HG03521 (cell line): ENCODE results near the gene EIF4E2.
A peak's percentile ranks its signal among the peaks of the same experiment; 100 is the strongest.

Source experiments
- ATAC-seq: cut with Tn5 transposase; IDR thresholded peaks from one replicate; pipeline ENCODE4 v1.9.1; 2021; ENCODE audit warnings: mild to moderate bottlenecking, moderate library complexity; ENCODE audit not compliant: unreplicated experiment

The EIF4E2 gene, protein sequence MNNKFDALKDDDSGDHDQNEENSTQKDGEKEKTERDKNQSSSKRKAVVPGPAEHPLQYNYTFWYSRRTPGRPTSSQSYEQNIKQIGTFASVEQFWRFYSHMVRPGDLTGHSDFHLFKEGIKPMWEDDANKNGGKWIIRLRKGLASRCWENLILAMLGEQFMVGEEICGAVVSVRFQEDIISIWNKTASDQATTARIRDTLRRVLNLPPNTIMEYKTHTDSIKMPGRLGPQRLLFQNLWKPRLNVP

DNA sequence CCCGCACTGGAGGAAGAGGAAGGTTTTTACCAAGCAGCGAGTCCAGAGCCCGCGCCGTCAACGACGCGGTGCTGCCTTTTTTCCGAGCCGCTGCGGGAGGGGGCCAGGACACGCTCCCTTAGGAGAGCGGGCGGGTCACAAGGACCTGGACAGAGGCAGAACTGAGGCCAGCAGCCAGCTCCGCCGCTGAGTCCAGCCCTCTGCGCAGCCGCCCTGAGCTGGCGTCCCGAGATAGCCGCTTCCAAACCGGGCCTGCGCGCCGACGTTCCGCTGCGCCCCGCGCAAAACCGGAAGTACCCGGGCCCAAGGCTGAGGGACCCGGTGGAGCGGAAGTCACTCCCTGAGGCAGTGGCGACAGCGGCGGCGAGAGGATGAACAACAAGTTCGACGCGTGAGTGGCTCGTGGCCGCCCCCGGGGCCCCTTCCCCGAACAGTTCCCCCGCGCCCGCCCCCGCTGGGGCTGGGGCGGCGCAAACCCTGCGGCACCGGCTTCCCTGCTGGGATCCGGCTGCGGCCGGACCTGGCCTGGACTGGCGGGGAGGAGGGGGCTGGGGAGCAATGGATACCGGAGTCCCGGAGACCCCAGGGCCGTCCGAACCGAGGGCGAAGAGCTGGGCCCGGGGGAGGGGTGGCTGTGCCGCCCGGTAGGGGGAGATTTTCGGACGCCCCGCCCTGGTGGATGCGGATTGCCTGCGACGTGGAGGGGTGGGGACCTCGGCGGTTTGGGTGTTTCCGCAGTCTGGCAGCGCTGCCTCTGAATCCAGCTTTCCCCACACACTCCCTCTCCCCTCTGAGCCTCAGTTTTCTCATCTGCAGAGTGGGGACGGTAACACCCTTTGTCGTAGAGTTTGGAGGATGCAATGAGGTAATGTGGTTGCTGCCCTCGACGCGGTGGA, at the start of gene EIF4E2, which contains the start of gene TIGD1:
Gene EIF4E2, plus strand, starts transcription at position 336 of the 896 bp plus-strand sequence. Its CDS starts 36 bp downstream, at position 372.
Gene TIGD1, minus strand, starts transcription at position 204 of the 896 bp plus-strand sequence. CDS start 675 bp downstream, outside the sequence.
- ATAC-seq: peak; percentile 93

DNA sequence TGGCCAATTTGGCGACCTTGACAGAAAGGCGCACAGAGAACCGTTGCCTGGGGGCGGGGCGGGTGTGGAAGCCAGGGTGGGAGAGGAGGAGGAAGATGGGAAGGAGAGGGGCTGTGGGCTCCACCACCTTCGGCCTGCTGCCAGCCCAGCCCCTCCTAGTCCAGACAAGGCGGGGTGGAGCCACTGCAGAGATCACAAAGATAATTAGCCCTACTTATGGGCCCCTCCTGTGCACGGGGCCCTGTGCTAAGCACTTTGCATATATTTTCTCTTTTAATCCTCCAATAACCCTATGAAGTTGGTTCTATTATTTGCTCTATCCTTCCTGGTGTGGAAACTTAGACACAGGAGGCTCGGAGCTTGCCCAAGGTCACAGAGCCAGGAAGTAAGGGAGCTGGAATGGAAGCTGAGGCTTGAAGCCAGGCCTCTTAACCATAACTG, 49.1 kb upstream of the EIF4E2 start:
- ATAC-seq: no peak

DNA sequence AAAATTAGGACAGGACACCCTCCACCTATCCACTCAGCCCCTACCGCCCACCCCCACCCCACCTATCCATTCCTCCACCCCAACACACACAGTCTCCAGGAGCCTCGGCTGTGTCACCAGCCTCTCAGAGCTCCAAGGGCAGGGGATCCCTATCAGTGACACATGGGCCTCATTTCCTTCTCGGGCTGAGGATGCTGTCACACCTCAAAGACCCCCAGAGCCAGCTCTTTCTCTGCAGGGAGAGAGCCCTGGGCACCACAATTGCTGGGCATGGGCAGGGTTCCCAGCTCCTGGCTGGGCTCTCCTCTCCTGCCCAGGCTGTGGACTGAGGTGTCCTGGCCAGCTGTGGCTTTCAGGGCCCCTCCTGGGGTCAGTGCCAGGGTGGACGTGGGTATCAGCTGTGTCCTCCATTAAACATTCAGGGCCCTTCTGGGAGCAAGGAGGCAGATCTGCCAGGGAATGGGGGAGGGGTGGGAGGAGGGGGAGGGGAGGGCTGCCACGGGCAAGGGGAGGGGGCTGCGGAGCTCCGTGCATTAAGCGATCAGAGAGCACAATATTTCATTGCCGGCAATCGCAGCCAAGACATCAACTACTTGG, 48.6 kb upstream of the EIF4E2 start:
- no peak for ATAC-seq

DNA sequence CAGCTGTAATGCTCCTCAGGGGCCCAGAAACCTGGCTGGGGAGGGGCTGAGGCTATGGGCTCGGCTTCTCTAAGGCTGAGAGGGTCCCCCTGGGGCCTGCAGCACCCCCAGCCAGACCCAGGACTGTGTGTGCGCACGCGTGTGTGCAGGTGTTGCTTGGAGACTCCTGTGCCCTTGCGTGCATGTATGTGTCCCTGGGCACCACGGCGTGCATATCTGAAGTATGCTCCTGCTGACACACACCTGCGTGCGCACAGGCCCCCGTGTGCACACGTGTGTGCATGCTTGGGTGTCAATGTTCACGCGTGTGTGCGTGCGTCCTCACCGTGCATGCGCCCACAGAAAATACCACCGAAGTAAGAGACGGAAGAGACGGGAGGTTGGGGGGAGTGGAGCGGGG, 48.0 kb upstream of the EIF4E2 start:
- no peak for ATAC-seq

DNA sequence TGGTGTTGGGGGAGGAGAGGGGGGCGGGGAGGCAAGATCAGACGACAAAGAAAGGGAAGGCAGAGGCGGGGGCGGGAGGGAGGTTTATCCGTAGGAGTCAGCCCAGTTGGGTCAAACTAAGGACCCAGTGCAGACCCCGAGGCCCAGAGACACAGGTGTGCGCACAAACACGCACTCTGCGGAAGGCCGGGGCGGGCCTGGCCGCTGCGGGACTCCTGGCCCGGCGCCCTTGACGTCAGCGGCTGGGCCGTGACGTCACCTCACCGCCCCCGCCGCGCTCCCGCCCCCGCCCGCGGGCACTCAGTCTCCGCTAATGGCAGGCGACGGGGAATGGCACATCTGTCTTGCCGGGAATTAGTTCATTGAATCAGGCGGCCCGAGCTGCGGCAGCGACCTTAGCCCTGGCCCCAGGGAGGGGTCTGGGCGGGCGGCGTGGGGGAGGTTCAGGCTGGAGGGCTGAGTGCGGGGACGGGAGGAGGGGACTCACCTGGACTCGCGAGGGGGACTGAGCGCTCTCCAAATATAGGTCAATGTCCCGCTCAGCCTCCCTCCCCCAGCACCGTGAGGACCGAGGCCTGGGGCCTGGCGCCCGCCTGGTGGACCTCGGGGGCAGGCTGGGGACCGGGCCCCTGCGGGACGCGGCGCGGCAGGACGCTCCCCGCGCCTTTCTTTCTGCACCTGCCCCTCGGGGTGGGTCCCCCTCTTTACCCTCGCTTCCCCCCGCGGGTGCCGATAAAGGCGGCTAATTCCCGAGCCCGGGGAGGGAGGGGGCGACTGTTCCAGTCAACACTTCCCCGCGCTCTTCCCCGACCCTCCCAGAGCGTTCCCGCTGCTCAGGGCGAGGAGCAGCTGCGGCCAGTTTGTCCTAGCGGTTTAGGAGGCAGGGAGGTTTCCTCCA, 47.3 kb upstream of the EIF4E2 start:
- ATAC-seq: no peak

DNA sequence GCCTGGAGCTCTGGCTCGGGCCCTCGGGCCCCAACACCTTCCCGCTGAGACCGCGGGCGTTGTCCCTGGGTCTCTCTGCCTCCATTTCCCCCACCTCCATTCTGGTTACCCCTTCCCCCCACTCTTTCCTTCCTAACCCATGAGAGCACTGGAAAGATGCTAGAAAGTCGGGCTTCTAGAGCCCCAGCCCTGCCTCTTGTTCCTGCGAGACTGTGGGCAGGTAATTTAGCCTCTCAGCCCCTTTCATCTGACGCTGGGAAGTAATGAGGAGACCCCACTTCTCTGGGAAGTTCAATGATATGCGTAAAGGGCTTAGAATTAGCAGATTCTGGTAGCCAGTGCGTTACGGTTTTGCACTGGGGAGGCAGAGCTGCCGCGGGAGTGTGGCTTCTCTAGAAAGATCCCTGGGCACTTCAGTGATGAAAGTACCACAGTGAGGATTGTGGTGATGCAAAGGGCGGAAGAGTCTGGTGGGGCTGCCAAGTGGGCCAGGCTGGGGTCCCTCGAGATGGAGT, 46.6 kb upstream of the EIF4E2 start:
- ATAC-seq: no peak

DNA sequence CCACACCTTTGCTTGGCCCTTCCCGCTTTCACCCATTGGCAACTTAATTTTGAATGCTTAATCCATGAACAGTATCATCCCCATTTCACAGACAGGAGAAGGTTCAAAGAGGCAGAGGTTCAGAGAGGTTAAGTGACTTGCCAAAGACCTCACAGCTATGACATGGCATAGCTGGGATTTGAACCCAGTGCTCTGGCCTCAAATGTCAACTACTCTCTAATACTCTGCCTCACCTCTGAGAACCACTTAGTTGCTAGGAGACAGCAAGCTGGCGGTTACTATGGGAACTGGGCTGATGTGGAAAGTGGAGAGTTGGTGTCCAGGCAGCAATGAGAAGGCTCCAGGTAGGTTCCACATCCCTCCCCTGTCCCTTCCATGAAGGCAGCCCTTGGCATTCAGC, 46.1 kb upstream of the EIF4E2 start:
- ATAC-seq: no peak

DNA sequence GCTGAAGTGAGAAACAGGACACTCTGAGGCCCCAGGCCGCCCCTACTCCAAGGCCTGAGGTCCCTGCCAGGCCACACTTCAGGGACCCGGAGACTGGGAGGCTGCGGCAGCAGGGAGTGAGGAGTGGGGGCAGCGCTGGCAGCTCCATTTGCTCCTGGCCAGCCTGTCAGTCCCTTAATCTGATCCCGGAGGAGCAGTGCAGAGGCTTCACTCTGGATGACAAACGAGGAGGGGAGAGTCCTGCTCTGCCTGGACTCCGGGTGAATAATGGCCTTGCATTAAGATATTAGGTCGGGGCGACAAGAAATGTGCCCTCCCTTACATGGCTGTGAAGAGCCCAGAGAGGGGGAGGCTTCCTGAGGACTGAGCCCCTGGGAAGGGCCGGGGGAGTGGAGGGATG, 44.6 kb upstream of the EIF4E2 start:
- no peak for ATAC-seq

DNA sequence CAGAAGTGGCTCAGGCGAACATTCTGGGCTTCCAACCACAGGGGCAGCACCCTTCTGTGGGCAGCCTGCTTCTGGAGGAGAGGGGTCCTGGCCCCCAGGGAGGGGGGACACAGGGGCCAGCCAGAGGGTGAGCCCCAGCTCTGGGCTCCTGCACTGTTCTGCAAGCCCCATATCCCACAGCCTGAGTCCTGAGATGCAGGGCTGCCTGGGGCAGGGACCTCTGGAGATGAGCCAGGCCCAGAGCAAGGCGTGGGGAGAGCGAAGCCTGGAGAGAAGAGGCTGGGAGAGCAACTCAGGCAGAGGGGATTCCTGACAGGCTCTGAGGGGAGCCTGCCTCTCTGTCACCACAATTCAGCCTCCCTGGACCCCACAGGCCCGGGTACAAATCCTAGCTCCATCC, 43.8 kb upstream of the EIF4E2 start:
- ATAC-seq: no peak

DNA sequence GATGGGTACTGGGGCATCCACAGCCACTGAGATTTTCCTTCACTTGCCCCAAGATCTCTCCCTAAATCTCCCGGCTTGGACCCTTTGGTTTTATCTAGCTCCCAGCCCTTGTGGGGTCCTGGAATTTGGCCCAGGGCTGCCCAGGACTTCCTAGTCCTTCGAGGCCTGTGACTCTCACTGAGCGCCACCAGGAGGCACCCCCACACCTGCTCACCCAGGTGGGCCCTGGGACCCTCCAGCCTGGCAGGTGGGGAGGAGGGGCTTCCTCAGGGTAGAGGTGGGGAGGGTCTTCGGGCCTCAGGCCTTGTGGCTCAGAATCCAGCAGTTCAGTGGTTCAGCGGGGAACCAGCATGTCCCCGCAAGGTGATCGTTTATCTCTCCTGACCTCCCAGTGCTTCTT, 42.2 kb upstream of the EIF4E2 start:
- no peak for ATAC-seq

DNA sequence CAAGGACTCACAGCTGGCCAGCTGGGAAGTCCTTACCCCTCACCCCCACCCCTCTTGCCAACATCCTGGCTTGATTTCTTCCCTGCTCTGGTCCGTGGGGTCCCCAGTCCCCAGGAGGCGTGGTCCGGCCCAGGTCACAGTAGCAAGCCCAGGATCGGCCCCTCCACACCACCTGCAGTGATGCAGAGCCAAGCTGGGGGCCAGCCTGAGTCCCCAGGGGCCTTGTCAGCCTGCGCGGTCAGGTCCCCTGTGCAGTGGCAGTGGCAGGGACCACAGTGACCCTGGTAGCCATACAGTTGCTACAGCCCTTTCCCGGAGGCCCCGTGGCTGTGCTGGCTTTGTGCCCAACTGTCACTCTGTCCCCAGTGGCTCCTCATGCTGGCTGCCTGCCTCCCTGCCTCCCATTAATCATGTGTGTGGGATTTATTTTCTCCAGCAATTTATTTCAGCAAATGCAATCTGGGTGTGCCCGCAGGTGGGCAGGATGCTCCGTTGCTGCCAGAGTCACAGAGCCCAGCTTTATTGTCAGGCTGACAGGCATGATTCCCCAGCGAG, 39.1 kb upstream of the EIF4E2 start:
- no peak for ATAC-seq

DNA sequence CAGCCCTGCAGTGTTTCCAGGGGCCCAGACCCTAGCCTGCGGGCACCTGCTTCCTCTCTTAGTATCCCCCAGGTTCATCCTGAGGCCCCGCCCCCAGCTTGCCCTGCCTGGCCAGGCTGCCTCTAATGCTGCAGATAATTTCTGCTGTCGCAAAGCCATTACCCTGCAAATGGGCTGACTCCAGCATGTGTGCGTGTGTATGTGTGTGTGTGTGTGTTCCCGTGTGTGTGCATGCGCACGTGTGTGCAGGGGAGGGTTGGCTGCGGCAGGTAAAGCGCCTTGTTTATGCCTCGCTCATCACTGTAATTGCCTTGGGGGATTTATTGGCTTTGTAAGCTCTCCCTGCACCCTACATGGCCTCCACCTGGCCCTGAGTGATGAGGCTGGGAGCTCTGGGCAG, 37.9 kb upstream of the EIF4E2 start:
- ATAC-seq: no peak

DNA sequence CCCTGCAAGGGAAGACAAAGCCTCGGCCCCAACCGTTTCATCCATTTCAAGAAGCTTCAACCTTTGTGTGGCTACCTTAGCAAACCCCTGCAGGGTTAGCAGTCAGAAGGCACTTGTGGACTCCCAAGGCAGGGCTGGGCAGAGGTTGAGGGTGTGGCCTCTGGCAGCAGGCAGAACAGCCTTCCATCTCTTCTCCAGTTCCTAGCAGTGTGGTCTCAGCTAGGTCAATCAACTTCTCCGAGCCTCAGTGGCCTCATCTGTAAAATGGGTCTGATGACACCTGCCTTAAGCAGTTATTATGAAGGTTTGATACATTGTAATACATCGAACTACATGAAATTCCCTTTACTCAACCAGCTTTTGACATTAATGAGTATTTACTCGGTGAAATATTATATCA, 37.1 kb upstream of the EIF4E2 start:
- ATAC-seq: no peak

DNA sequence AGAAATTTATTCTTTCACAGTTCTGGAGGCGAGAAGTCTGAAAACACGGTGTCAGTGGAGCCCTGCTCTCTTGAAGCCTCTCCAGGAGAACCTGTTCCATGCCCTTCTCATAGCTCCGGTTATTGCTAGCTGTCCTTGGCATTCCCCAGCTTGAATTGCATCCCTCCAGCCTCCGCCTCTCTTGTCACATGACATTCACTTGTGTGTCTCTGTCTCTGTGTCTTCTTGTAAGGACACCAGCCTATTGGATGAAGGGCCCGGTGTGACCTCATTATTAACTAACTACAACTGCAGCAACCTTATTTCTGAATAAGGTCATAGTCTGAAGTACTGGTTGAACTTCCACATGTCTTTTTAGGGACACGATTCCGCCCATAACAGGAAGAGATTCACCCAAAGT, 34.9 kb upstream of the EIF4E2 start:
- no peak for ATAC-seq

DNA sequence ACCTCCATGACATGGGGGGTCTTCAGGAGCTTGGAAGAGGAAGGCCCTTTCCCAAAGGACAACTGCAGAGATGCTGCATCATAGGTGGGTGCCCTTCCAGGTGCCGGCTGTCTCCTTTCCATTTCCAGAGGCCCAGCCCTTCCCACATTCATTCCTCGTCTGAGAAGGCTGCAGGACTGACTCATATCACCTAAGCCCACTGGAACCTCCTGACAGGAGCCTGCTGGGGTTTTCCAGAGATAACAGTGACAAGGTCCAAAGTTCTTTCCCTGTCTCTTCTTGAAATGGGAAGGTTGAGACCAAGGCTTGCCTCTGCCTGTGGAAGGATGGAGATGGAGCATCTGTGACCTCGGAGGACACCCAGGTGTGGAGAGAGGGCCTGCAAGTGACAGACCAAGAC, 33.9 kb upstream of the EIF4E2 start:
- ATAC-seq: no peak

DNA sequence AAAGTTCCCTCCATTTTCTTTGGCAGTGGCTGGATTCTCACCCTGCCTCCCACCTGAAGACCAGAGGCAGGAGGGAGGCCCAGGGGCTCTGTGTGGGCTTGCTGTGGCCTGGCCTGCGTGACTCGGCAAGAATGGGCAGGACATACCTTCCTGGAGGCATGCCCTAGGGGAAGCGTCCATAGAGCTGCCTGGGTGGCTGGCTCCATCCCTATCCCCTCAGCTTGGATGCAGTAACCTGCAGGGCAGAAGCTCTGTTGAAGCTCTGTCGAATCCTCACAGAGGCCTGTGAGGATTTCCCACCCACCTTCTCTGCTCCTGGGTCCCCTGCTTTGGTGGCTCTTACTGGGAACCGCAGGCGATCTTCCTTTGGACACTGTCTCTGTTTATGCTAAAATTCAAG, 31.6 kb upstream of the EIF4E2 start:
- ATAC-seq: no peak

DNA sequence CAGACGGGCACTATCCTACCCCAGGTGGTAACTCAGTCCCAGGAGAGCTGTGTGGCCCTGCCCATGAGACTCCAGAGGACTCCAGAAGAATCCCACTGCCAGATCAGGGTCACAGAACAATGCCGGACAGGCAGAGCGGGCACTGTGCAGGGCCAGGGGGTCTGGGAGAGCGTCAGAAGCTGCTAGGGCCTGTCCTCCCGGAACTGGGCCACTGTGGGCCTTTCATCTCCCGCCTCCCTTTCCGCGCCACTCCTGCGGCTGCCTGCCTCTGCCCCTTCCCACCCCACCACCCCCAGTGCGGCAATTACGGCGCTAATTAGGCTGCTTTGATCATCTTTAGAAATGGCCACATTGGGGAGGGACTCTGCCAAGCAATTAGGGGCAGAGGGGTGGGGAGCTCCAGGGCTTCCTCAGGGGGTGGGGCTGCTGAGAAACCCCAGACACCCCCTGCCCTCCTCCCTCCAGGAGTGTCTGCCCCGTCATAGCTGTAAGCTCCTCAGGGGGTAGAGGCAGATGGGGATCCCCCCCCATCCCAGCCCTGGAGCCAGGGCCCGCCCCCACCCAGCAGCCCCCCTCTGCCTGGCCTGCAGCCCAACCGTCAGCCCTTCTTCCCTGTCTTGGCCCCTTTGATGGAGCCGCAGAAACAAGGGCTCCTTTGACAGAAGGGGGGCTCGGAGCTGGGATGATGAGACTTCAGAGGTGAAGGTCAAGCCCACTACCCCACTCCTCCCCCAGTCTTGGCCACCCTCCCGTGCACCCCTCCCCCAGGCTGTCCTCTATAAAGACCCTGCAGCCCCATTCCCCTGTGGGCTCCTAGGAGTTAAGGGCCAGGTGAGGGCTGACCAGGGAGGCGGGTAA, 30.7 kb upstream of the EIF4E2 start, which contains the start of gene PRSS56:
Gene PRSS56, plus strand, starts transcription at position 808 of the 858 bp plus-strand sequence. CDS start 211 bp downstream, outside the sequence.
- ATAC-seq: no peak

DNA sequence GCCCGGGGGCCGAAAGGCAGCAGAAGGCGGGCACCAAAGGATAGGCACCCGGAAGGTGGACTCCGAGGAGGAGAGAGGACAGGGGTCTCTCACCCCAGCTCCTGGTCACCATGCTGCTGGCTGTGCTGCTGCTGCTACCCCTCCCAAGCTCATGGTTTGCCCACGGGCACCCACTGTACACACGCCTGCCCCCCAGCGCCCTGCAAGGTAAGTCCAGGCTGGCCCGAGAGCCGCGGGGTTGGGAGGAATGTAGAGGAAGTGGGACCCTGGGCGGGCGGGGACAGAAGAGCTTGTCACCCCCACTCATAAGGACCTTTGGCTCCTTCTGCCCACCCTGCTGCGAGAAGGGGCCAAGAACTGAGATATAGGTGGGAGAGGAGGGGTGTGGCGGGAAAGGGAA, 30.0 kb upstream of the EIF4E2 start:
- no peak for ATAC-seq

DNA sequence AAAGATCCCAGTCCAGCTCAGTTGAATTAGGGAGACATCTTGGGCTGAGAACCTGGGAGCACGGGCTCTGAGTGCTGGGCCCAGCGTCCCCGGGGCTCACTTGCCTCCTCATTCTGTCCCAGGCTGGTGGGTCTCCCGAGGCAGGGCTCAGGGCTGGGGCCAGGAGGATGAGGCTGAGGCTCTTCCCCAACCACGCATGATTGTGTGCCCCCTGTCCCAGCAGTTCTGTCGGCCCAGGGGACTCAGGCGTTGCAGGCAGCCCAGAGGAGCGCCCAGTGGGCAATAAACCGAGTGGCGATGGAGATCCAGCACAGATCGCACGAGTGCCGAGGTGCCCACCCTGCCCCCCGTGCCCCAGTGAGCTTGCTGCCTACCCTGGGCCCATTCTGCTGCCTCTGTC, 29.4 kb upstream of the EIF4E2 start:
- no peak for ATAC-seq
